ENCODE data around the gene P2RY12.

- peak; percentile 9 to 61 (median 44) for TF ChIP-seq CTCF (IDR thresholded peaks at IDR 0.05)
- TF ChIP-seq POLR2A (IDR thresholded peaks at IDR 0.05), result no peak
Observed at GRCh38 chr3:151290673-151291072, 93.9 kb downstream of the P2RY12 start.

All from tibial nerve (tissue), 3 donors.